NCI-H1105 treated with DMSO at 0.1 percent for 48 hours (cell line): Measurements from ENCODE around the gene LPO.

Source experiments
- DNase-seq: peaks from one replicate; lab custom pipeline; 2025; lab: John Stamatoyannopoulos, UW

The LPO gene

DNA sequence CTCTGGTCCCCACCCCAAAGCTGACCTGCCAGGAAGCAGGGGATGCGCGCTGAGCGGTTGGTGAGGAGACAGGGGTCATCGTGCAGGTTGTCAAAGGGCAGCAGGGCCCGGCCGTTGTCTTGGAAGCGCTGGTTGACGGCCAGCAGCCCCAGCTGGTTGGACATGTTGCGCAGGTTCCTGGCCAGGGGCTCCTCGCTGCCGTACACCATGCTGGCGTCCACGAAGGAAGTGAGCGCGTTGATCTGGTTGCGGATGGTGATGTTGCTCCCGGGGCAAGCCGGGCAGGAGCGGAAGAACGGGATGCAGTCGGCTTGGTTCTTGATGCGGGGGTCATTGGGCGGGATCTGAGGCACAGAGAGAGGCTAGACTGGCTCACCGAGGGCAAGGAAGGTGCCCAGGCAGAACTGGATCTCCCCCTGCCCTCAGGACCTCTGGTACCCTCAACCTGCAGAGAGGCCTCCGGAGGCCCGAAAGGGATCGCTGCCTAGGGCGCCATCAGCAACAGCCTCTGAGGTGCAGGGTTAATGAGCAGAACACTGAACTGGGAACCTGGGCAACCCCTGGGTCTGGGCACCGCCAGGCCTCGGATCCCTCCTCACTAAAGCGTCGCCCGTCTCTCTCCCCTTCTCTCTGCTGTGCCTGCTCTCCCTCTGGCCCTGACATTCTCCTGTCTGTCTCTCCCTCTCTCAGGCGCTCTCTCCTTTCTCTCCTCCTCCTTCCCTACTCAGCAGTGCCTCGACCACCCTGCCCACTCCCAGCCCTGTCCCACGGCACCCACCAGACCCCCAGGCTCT is 39.6 kb downstream of the LPO start:
- no peak for DNase-seq

DNA sequence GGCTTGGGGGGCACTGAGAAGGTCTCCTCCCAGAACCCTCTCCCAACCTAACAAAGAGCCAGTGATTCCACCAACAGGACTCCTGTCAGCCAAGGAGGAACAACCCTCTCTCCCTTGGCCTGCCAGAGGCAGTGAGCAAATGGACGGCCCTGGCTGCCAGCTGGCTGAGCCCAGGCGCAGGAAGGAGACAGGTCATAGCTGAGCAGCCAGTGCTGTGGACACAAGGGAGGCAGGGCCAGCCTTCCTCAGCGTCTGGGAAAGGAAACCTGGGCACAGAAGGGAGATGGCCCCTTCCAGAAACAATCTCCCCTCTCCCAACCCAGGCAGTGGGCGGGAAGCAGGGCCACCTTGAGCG is 40.3 kb downstream of the LPO start:
- DNase-seq = no peak

- DNase-seq = no peak
Observed at GRCh38 chr17:58279016-58279711, 40.8 kb downstream of the LPO start.

DNA sequence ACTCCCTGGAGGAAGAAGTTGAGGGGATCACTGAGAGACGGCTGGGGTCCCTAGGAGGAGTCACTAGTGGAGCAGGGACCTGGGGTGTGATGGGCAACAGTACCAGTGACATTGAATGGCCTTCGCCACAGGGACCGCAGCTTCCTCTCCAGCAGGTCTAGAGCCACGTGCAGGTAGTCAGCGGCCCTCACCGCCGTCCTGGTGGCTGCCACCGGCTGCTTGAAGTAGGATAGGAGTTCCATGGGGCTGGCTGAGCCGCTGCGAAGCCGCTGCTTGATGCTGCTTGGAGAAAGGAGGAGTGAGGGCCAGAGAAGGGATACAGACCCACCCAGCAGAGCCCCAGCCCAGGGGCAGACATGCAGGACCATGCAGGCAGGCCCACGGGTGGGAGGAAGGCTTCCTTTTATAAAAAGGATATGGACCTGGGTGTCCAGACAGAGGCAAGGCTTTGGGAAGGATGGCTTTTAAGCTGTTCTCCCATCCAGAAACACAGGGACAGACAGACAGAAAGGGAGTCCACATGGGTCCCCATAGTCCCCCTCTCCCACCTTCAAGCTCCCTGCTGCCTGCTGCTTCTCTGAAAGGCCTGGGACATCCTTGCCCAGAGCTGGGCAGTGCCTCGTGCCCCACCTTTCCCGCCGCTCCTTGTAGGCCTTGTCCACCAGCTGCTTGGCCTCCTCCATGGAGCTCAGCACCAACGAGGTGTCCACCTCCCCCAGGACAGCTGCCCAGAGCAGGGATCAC is 41.5 kb downstream of the LPO start:
- DNase-seq = no peak

DNA sequence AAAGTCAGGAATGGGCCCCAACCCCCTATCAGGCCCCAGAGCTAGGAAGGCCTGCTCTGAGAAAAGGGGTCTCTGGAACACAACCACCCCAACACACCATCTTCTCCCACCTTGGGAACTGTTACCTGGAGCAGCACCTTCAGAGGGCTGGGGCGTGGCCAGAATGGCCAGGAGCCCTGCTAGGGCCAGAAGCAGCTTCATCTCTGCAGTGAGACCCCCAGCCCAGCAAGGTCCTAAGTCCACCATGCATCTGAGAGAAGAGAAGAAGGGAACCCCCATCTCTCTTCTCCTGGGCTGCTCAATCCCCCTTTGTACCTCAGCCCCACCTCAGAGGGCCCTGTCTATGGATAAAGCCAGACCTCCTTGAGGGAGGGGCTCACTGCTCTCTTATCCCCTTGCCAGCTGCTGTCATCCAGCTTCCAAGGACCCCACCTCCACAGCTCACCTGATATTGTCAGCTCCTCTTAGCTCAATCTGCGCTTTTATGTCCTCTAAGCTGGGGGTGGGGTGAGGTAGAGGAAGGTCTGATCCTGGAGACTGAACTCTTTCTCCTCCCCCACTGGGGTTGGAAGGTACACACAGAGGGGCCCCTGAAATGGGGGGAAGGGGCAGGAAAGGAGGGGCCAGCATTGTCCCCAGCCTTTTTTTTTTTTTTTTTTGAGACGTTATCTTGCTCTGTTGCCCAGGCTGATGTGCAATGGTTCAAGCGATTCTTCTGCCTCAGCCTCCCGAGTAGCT is 42.3 kb downstream of the LPO start, which contains the start of gene MPO:
TSS of gene MPO (minus strand) at position 456 of the 738 bp plus-strand sequence. CDS start at position 279, 177 bp downstream.
- no peak for DNase-seq

GRCh38 chr17:58281511-58282011 is 43.2 kb downstream of the LPO start:
- DNase-seq = no peak

- no peak for DNase-seq
Observed at GRCh38 chr17:58282442-58282841, 44.1 kb downstream of the LPO start.

DNA sequence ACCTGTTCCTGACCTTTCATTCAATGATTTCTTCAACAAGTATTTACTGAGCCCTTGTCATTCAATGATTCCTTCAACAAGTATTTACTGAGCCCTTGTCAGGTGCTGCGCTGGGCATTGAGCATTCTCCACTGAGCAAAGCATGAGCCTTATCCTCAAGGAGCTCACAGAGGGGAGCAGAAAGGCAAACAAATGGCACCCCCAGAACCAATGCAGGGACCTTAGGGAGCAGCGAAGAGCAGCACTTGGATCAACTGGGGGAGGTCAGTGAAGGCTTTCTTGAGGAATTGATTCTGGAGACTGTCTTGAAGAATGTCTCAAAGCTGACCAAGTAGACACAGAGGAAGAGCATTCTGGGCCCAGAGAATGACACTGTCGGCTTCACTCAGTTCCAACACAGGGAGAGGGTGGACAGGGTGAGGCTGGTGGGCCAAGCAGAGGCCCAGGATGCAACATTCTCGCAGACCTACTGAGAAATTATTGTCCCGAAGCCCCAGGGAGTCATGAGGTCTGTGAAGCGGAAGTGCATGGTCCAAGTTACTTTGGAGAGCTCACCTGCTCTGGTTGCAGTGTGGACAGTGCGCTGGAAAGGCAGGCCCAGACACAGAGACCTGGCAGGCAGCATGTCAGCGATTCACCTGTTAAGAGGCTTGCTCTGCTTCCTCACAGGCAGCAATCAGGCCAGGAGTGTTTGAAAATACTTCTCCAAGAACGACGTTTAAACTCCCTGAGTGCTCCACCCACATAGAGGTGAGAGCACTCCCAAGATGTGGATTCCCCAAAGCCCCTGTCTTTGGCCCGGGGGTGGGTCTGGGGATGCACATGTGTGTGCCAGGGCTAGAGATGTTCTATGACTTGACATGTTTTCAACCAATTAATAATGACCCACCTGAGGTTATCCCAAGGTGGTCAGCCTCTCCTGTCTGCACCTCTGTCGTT is 45.6 kb downstream of the LPO start:
- DNase-seq = no peak

DNA sequence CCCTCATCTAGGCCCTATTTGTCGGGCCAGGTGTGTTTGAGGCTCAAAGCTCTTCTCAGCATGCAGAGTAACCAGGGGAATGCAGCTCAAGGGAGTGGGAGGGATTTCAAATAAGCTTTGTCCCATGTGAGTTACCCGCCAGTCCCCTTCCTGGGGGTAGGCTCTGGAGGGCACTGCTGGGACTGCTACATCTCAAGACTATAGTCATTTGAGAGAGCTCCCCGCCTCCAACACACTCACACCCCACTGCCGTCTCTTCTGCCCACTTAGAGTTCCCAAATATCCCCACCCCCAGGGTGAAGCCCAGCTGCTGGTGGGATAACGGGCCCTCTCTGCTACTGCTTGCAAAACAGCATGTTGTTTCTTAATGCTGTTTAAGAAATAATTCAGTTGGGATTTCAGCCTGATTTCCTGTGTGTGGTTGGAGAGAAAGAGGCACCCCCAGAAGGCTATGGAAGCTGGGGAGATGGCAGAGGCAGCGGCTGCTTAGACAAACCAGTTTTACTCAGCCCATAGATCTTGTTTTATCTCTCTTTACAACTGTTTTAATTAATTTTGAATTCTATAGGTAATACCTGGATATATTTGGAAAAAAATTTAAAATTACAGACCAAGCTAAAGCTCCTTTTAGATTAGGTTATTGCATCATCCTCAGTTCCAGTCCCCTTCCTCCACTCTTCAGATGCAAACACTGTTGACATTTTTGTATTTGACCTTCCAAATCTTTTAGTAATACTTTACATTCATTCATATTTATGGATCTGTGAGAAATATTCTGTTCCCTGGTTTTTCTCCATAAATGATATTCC is 46.4 kb downstream of the LPO start:
- DNase-seq = no peak

DNA sequence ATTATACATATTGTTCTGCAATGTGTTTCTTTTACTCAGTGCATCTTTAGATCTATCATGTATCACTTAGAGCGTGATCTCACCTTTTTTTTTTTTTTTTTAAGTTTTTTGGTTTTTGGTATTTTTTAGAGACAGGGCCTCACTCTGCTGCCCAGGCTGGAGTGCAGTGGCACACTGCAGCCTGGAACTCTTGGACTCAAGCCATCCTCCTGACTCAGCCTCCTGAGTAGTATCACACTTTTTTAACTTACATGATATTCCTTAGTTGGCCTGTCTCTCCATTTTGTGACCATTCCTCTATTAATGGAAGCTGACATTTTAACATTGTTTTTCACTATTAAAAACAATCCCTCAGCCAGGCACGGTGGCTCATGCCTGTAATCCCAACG is 47.0 kb downstream of the LPO start:
- no peak for DNase-seq

DNA sequence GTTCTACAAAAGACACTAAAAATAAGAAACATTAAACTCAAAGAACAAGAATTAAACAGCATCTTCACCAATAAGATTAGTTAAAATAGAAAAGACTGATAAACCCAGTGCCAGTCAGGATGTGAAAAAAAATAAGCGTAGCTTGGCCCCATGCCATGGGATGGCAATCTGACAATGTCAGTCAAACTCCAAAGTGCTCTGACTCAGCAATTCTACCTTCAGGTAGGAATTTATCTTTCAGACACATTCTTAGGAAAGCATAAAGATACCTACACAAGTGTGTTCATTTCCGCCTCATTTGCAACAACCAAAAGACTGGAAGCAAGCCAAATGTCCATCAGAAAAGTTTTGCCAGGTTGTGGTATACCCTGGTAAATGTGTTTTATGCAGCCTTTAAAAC is 51.5 kb downstream of the LPO start:
- DNase-seq = peak; percentile 0

DNA sequence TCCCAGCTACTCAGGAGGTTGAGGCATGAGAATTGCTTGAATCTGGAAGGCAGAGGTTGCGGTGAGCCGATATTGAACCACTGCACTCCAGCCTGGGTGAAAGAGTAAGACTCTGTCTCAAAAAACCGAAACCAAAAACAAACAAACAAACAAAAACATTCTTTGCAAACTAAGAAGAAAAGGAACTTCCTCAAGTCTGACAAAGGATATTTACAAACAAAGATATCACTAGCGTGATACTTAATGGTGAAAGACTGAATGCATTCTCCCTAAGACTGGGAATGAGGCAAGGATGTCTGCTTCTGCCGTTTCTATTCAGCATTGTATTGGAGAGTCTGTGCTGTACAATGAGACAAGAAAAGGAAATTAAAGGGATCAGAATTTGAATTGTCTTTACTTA is 52.9 kb downstream of the LPO start:
- DNase-seq = no peak

DNA sequence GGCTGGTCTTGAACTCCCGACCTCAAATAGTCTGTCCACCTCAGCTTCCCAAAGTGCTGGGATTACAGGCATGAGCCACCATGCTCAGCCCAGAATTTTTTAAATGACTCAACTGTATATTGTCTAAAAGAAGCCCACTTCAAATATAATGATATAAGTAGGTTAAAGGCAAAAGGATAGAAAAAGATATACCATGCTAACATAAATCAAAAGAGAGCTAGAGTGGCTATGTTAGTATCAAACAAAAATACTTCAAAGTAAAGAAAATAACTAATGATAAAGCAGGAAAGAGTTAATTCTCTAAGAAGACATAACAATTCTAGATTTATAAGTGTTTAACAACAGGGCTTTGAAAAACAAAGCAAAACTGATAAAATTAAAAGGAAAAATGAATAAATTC is 55.6 kb downstream of the LPO start:
- DNase-seq = no peak

DNA sequence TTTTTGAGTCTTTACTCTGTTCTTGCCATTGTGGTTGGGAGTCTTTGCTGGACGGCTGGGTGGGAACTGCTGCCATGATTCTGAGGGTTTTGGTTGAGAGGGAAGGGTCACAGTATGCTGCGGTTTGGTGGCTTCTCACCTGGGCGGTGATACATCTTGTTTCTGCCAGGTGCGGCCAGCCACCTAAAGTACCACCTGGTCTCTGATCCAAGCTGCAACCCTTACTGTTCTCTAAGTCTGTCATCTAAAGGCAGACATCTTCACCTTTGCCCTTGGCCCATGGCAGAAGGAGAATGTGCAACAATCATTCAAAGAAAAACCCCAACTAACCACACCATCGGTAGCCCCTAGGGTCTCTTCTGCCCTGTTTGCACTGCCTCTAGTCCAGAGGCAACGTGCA is 62.0 kb downstream of the LPO start:
- DNase-seq = no peak

DNA sequence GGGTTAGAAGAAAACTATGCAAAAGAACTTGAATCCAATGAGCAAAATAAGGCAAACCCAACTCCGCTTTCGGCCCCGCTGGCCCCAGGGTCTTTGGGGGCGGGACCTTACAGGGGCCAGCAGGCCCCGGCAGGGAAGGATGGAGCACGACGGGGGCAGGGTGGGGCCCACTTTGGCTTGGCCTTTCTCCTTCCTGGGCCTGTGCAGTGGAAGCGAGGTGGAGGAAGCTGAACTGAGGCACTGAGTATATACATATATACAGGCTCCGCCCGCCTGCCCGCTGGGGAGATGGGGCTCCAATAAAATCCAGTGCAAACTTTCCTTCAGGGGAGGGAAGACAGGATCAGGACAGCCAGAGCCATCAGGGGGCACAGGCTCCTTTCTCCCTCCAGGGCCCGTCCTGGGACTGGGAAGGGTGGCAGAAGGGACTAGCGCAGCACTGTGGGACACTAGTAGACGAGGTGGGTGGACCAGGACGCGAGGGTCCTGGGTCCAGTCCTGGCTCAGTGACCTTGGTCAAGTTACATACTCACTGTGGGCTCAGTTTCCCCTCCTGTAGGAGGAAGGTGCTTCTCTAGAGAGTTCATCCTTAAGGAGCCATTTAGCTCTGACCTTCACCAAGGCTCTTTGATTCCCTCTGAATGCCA is 63.2 kb downstream of the LPO start:
- DNase-seq = no peak

- no peak for DNase-seq
Observed at GRCh38 chr17:58302171-58302918, 64.0 kb downstream of the LPO start.

DNA sequence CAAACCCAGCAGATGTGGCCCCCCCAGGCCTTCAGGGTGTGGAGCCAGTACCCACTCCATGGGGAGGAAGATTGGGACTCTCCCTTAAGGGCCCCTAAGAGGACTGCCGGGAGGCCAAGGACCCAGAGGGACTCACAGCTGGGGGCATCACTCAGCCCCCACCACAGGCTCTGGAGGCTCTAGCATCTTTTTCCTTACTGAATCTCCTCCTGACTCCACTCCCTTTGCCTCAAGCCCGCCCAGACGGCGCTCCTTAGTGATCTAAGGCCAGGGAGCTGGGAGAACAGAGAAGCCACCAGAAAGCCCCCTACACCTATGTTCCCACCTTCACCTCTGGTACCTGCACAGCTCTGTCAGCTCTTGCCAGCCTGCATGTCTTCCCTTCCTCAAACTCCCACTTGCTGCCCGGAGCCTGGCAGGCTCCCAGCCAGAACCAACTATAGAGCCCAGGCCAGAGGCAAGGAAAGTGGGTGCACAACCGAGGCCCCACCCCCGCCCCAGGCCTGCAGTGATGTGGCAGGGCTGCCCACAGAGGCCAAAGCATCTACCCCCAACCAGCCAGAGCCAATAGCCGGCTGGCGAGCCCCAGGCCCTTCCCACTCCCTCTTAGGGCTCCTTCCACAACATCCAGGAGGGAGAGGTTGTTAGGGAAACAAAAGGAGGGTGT is 64.7 kb downstream of the LPO start:
- DNase-seq = no peak
